ENCODE results near the gene SCAF4.
"Not testable (repeated sequence)": the region's sequence is repeated elsewhere in the genome, so short reads cannot be mapped to it uniquely, and the experiment has no call there.

- not testable (repeated sequence) for TF ChIP-seq CTCF (IDR thresholded peaks at IDR 0.05; ENCODE audit: low read length); EZH2 (IDR thresholded peaks at IDR 0.05; ENCODE audit: borderline replicate concordance, low read length)
Measured at GRCh38 chr21:31737586-31738397, 5.9 kb upstream of the SCAF4 start.
